Astrocyte of the cerebellum (primary cell): ENCODE measurements around the gene TGM2.

Experiments used
- DNase-seq: peaks from one replicate; pipeline ENCODE4 v3.0.0-alpha.2; 2011; ENCODE audit warnings: low read depth
- H3K4me3 ChIP-seq: 2 replicates; pipeline ENCODE4 v1.5.1; 2011; ENCODE audit warnings: mild to moderate bottlenecking, low read depth, low read length, moderate library complexity
- in situ Hi-C: cut with HindIII; loops from 2 replicates; pipeline ENCODE4 v1.10.0; 2017; ENCODE audit warnings: low sequenced_read_pairs
- TF ChIP-seq, protein P1 (sequence below): IDR thresholded peaks from 2 replicates; pipeline ENCODE4 v1.5.1; 2012; ENCODE audit warnings: low read length, low read depth, moderate library complexity, mild to moderate bottlenecking; ENCODE audit errors: missing control alignments

The TGM2 gene

DNA sequence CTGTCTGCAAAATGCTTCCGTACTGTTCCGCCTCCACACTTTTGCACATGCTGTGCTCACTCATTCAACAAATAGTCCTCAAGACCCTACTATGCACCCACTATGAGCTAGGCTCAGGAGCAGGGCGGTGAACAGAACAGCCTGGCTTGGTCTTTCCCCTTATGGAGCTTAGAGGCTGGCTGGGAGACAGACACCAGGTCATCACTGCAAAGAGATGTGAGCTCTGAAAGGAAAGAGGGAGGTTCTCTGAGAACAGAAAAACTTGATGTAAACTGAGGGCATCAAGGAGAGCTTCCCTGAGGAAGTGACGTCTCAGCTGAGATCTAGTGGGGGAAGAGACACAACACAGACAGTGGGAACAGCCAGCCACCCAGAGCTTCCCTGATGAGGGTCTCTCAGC lies 31.0 kb upstream of the TGM2 start:
- TF ChIP-seq, protein P1, sequence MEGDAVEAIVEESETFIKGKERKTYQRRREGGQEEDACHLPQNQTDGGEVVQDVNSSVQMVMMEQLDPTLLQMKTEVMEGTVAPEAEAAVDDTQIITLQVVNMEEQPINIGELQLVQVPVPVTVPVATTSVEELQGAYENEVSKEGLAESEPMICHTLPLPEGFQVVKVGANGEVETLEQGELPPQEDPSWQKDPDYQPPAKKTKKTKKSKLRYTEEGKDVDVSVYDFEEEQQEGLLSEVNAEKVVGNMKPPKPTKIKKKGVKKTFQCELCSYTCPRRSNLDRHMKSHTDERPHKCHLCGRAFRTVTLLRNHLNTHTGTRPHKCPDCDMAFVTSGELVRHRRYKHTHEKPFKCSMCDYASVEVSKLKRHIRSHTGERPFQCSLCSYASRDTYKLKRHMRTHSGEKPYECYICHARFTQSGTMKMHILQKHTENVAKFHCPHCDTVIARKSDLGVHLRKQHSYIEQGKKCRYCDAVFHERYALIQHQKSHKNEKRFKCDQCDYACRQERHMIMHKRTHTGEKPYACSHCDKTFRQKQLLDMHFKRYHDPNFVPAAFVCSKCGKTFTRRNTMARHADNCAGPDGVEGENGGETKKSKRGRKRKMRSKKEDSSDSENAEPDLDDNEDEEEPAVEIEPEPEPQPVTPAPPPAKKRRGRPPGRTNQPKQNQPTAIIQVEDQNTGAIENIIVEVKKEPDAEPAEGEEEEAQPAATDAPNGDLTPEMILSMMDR, result no peak
- in situ Hi-C loops, result no loop called here
- no peak overlapping the region for H3K4me3 ChIP-seq
- no peak for DNase-seq

DNA sequence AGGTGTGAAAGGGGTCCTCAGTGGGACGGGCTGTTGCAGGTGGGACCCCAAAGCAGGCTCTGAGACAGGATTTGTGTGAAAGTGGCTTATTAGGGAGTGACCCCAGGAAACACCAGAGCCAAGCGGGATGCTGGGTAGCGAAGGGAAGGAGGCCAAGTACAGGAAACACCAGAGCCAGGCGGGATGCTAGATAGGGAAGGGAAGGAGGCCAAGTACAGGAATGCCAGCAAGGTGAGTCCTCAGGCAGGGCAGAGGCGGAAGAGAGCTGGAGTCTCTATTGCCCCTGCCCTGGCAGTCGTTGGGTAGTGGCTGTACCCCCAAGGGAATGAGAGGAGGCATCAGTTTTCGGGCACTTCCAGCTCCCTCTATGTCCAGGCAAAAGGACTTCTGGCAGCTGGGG lies 30.5 kb upstream of the TGM2 start:
- DNase-seq, result no peak
- in situ Hi-C loops, result no loop called here
- TF ChIP-seq, protein P1, result no peak
- H3K4me3 ChIP-seq, result no peak overlapping the region

DNA sequence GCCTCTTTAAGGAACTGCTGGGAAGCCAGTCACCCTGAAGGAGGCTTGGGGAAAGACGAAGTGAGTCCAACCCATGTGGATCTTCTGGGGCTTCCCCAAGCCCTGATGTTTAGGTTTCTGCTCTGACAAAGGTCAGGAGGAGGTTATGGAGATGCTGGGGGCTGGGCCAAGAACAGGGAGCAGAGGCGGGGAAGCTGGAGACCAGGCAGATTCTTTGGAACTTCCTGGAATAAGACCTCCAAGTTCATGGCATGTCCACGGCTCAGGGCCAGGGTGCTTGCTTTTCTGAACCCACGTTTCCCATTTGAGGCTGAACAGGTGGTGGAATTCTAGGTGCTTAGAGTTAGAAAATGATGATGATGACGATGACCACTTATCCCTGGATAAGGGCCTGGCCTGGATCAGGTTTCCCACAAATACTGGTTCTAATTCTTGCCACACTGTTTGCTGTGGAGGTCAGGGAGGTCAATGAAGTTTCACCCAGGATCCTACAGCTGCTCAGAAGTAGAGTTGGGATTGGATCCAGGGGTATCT lies 30.0 kb upstream of the TGM2 start:
- no peak for DNase-seq
- TF ChIP-seq, protein P1, result no peak
- in situ Hi-C loops, result no loop called here
- no peak overlapping the region for H3K4me3 ChIP-seq

DNA sequence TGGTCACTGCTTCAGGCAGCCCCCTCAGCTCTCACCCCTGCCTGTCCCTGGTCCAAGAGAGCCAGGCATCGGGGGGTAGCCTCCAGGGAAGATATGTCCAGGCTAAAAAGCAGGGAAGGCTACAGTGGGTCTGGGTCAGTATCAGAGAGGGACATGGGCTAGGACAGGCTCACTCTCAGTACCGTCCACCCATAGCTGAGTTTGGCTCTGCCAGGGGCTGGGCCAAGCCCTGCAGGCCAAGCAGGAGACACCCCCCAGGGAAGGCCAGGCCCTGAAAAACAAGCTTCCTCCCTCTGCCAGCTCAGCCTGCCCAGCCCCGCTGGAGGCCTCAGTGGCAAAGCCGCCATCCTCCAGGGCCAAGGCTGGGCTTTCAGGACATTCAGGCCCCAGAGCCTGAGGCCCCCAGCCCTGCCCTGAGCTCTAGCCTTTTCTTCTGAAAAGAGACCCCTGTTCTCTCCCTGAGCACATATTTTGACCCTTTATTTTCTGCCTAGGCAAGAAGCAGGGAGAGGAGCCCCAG lies 28.6 kb upstream of the TGM2 start:
- in situ Hi-C loops, result no loop called here
- DNase-seq, result no peak
- TF ChIP-seq, protein P1, result no peak
- H3K4me3 ChIP-seq, result no peak overlapping the region

DNA sequence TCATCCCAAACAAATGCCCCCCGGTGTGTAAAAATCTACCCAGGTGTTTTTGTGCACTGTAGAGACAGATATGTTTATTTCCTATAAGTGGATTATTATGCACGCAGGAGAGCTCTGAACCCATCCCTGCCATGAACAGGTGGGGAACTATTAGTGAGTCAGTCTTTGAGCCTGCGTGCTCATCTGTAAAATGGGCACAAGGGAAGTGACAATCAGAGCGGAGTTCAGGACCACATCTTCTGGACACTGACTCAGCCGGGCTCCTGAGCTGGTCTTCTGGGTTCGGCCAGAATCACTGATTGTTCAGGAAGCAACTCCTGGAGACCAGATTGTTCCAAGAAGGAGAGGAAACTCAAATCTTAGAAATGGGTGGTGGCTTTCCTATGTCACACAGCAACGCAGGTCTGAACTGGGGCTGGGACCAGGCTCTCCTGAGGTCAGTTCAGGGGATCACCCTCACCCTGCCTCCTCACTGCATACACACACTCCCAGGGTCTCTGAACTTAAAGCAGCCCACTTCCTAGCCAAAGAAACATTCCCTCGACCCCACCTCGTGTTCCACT lies 27.3 kb upstream of the TGM2 start:
- no peak for DNase-seq
- no peak overlapping the region for H3K4me3 ChIP-seq
- in situ Hi-C loops, result no loop called here
- TF ChIP-seq, protein P1, result no peak

DNA sequence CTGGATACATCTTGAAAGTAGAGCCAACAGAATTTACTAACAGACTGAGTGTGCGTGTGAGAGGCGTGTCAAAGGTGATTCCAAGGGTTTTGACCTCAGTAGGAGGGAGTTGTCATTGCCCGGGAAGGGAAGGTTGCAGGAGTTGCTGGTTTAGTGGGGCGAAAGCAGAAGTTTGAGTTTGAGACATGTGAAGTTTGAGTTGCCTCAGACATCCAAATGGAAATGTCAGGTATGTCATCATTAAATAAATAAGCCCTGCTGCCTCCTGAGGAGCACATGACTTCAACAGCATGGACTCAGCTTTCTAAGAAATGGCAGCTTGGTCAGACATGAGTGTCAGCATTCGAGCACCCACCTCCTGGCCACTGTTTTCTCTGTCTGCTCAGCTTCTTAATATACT lies 26.6 kb upstream of the TGM2 start:
- TF ChIP-seq, protein P1, result no peak
- in situ Hi-C loops, result no loop called here
- no peak overlapping the region for H3K4me3 ChIP-seq
- DNase-seq, result no peak

DNA sequence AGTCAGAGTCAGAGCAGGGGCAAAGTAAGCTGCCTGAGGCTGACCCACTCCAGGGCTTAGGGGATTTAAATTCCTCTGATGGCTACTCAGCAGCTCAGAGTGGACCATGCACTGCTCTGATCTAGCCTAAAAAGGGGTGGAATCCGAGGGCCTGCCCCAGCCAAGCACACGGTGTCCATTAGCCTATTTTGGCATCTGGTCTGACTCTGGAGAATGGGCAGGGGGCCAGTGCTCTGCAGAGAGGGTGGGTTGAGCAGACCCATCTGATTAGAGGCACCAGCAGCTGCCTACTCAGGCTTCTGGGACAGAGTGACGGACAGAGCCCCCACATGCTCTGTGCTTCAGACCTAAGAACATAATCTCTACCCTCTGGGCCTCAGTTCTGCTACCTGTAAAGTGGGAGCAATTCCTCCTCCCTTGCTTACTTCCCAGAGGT lies 25.9 kb upstream of the TGM2 start:
- in situ Hi-C loops, result no loop called here

More for the DNA sequence above, 25.9 kb upstream of the TGM2 start:
- TF ChIP-seq, protein P1, result no peak
- no peak overlapping the region for H3K4me3 ChIP-seq
- no peak for DNase-seq
